BJ (cell line): ENCODE results near the gene INAVA. TPM values are rescaled to one million over a fixed set of nuclear protein-coding genes. Genes with fewer than 3 reads are reported as not detected.

Experiments used
- CTCF ChIA-PET: fragments of 350-600 bp; formaldehyde crosslinking; extraction: SDS; loops from one replicate; lab custom pipeline; 2021; ENCODE audit warnings: antibody characterized with exemption, inconsistent platforms; lab: Yijun Ruan, JAX
- POLR2A ChIA-PET: fragments of 300-600 bp; sonication (Branson Sonifier 250); formaldehyde crosslinking; extraction: SDS; loops from one replicate; lab custom pipeline; 2021; ENCODE audit warnings: antibody characterized with exemption; lab: Charles Lee
- DNase-seq: peaks from one replicate; pipeline ENCODE4 v3.0.0-alpha.2; 2011; ENCODE audit warnings: low read depth
- H3K27me3 ChIP-seq: 2 replicates; pipeline ENCODE4 v1.6.0; 2011; ENCODE audit warnings: low read length; ENCODE audit not compliant: control insufficient read depth, insufficient read depth
- H3K36me3 ChIP-seq: 2 replicates; pipeline ENCODE4 v1.5.1; 2011; ENCODE audit warnings: low read length; ENCODE audit not compliant: control insufficient read depth, insufficient read depth
- H3K4me3 ChIP-seq: 2 replicates; pipeline ENCODE4 v1.5.1; 2011; ENCODE audit warnings: low read depth, mild to moderate bottlenecking, control low read depth, low read length
- CTCF ChIP-seq: IDR thresholded peaks from 2 replicates; pipeline ENCODE4 v1.5.1; 2011; ENCODE audit warnings: low read depth, mild to moderate bottlenecking, control low read depth, inconsistent platforms, low read length, moderate library complexity; ENCODE audit not compliant: insufficient read depth
- polyA plus RNA-seq: library from polyadenylated mRNA; depleted of rRNA; stranded (reverse); fragments of >200 nt; gene quantifications from 2 replicates; pipeline ENCODE4 v1.2.3, GENCODE V29; 2011

INAVA gene
- polyA plus RNA-seq, 1 experiment = 0.01 TPM

DNA sequence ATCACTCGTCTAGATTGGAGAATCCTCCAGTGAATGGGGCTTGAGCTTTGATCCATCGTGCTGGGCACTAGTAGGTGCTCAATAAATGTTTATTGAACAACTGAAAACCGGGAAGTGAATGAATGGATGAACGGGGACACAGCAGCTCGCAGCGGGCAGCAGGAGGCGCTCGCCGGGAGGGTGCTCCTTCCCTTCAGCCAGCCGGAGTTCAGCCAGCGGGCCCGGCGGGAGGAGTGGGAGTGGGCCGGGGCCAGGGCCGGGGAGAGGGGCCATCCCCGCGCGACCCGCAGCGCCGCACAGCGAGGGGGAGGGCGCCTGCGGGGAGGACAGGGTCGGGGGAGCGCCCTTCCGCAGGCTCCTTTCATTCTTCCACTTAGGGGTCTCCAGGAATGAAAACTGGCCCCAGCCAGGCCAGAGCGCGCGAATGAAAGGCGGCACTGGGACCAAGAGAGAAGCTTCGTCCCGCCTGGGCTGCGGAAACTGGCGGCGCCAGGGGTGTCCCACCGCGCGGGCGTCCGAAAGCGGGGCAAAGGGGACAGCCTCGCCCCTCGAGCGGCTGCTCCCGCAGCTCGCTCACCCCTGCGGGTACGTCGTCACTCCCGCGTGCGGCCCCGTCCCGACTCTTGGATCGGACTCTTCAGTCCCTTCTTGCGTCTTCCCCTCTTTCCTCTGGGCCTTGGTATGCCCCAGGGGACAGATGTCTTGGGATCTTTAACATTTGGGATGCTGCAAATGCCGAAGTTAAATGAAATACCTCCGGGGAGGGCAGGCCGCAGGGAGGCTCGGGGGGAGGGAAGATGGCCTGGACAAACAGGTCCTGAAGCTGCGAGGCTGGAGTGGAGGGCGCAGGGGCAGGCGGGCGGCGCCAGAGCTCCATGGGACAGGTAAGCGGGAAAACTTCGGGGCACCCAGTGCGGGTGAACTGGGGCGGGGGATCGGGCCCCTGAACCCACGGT, 3.6 kb upstream of the INAVA start:
- Histone ChIP-seq H3K36me3 (no peaks in the 10 kb centered on the region), H3K27me3 (peaks cover 15% of the 10 kb centered on the region), H3K4me3 (peak overlapping the region; percentile 33)
- no peak for DNase-seq
- ChIA-PET CTCF (interaction anchor here (0.7 to 1.5 kb wide), 4 partner anchors 10 to 123 kb away, joined by 3 to 6 read pairs (median 3); no protein-coding TSS in a partner anchor), POLR2A (no interaction called here)
- peak; percentile 54 for TF ChIP-seq CTCF

GRCh38 chr1:200891774-200892157, 2.9 kb upstream of the INAVA start:
- Histone ChIP-seq H3K4me3 (peak overlapping the region; percentile 33), H3K27me3 (peaks cover 15% of the 10 kb centered on the region), H3K36me3 (no peaks in the 10 kb centered on the region)
- TF ChIP-seq CTCF = no peak
- DNase-seq = no peak
- CTCF ChIA-PET = interaction anchor here (1.4 kb wide), 1 partner anchor 11 kb away, joined by 6 read pairs; no protein-coding TSS in a partner anchor
- POLR2A ChIA-PET = no interaction called here

- ChIA-PET POLR2A (no interaction called here), CTCF (no interaction called here)
- H3K27me3 ChIP-seq = peaks cover 18% of the 10 kb centered on the region
- H3K36me3 ChIP-seq = no peaks in the 10 kb centered on the region
- no peak for TF ChIP-seq CTCF
- H3K4me3 ChIP-seq = no peak overlapping the region
- no peak for DNase-seq
These were observed 2.2 kb upstream of the INAVA start for GRCh38 chr1:200892546-200892945.

DNA sequence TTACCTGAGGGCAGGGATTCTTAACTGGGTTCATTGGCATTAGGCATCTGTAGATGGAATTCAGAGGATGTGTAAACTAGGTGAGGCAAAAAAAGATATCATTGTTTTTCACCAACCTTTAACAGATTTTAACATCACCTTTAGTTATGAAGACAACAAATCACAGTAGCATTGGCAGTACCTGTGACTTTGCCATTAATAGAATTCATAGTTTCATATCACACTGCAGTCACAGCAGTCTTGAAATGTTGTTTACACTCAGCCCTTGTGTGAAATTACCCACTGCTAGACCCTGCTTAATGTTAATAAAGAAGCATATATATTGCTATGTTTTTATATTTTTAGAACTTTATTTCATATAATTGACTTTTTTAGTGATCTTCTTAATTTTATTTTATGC, 1.7 kb upstream of the INAVA start:
- no peak for DNase-seq
- no peak for TF ChIP-seq CTCF
- H3K4me3 ChIP-seq = no peak overlapping the region
- no peaks in the 10 kb centered on the region for H3K36me3 ChIP-seq
- CTCF ChIA-PET = interaction anchor here (0.7 kb wide), 1 partner anchor 83 kb away, joined by 3 read pairs; no protein-coding TSS in a partner anchor
- POLR2A ChIA-PET = no interaction called here
- peaks cover 18% of the 10 kb centered on the region for H3K27me3 ChIP-seq

DNA sequence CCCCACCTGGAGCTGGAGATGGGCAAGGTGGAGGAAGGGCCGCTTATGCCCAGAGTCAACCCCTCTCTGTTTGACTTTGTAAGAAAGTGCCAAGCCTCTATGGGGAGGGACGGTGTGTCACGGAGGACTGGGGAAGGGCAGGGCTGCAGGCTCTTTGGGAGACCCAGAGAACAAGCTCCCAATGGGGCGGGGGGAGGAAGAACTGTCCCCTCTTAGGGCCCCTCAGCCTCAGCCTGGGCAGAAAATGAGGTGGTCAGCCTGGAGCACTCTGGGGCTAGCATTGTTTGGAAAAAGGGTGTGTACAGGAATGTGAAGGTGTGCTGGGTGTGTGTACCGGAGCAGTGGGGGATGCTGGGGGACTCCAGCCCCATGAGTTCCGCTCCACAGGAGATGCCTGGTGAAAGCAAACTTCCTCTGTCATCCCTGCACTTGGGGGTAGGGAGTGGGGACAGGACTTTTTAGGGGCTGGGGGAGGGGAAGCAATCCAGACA, 1.2 kb upstream of the INAVA start:
- H3K4me3 ChIP-seq = no peak overlapping the region
- CTCF ChIA-PET = interaction anchor here (0.7 to 1.2 kb wide), 2 partner anchors 10 to 83 kb away, joined by 3 read pairs; no protein-coding TSS in a partner anchor
- no peak for DNase-seq
- no peaks in the 10 kb centered on the region for H3K36me3 ChIP-seq
- POLR2A ChIA-PET = no interaction called here
- TF ChIP-seq CTCF = no peak
- H3K27me3 ChIP-seq = peaks cover 18% of the 10 kb centered on the region
